ENCODE results near the gene B3GNT8. TPM values are rescaled to one million over a fixed set of nuclear protein-coding genes. Genes with fewer than 3 reads are reported as not detected.
A peak's percentile ranks its signal among the peaks of the same experiment; 100 is the strongest.
"Not testable (repeated sequence)": the region's sequence is repeated elsewhere in the genome, so short reads cannot be mapped to it uniquely, and the experiment has no call there.

The B3GNT8 gene
- total RNA-seq, 1 donor from 2014 or later = 12.4 TPM

- intact Hi-C loops (cut with micrococcal nuclease) = no loop called here
- no peak for ATAC-seq
- DNase-seq = no peak
Measured at GRCh38 chr19:41421973-41422372, 5.2 kb downstream of the B3GNT8 start.

- no peak for ATAC-seq
- no peak for DNase-seq
- intact Hi-C loops (cut with micrococcal nuclease) = no loop called here
Measured at GRCh38 chr19:41421314-41421713, 5.9 kb downstream of the B3GNT8 start.

- intact Hi-C loops (cut with micrococcal nuclease) = no loop called here
- ATAC-seq = peak; percentile 8
Measured at GRCh38 chr19:41420101-41420880, 6.9 kb downstream of the B3GNT8 start.

GRCh38 chr19:41416194-41416674, 10.9 kb downstream of the B3GNT8 start:
- intact Hi-C loops (cut with micrococcal nuclease) = no loop called here
- no peak for DNase-seq
- ATAC-seq = no peak

More at GRCh38 chr19:41420101-41420880, 6.9 kb downstream of the B3GNT8 start:
- no peak for DNase-seq

GRCh38 chr19:41415154-41415571, 12.0 kb downstream of the B3GNT8 start:
- no peak for DNase-seq
- ATAC-seq = no peak
- intact Hi-C loops (cut with micrococcal nuclease) = no loop called here

GRCh38 chr19:41414461-41414860, 12.7 kb downstream of the B3GNT8 start:
- intact Hi-C loops (cut with micrococcal nuclease) = no loop called here
- DNase-seq (no peak), ATAC-seq (no peak)

GRCh38 chr19:41413947-41414346, 13.2 kb downstream of the B3GNT8 start:
- intact Hi-C loops (cut with micrococcal nuclease) = no loop called here
- DNase-seq (no peak), ATAC-seq (no peak)

- DNase-seq (no peak), ATAC-seq (no peak)
- intact Hi-C loops (cut with micrococcal nuclease) = no loop called here
Measured at GRCh38 chr19:41412953-41413352, 14.2 kb downstream of the B3GNT8 start.

- ATAC-seq = peak; percentile 82
- DNase-seq = peak; percentile 87
- intact Hi-C loops (cut with micrococcal nuclease) = no loop called here
Measured at GRCh38 chr19:41411968-41412265, 15.3 kb downstream of the B3GNT8 start.

GRCh38 chr19:41411100-41411967, 15.8 kb downstream of the B3GNT8 start:
- ATAC-seq = peak; percentile 8
- no peak for DNase-seq
- intact Hi-C loops (cut with micrococcal nuclease) = no loop called here

- DNase-seq = no peak
- no peak for ATAC-seq
- intact Hi-C loops (cut with micrococcal nuclease) = no loop called here
Measured at GRCh38 chr19:41410336-41411054, 16.7 kb downstream of the B3GNT8 start.

GRCh38 chr19:41409288-41409687, 17.9 kb downstream of the B3GNT8 start:
- intact Hi-C loops (cut with micrococcal nuclease) = no loop called here
- DNase-seq = no peak
- peak; percentile 78 for ATAC-seq

- ATAC-seq; DNase-seq; intact Hi-C loops (cut with micrococcal nuclease): not testable (repeated sequence)
Measured at GRCh38 chr19:41408846-41409245, 18.3 kb downstream of the B3GNT8 start.

GRCh38 chr19:41408256-41408655, 18.9 kb downstream of the B3GNT8 start:
- ATAC-seq = peak; percentile 18
- intact Hi-C loops (cut with micrococcal nuclease) = no loop called here

GRCh38 chr19:41407271-41407670, 19.9 kb downstream of the B3GNT8 start:
- DNase-seq = peak; percentile 52
- intact Hi-C loops (cut with micrococcal nuclease) = no loop called here
- ATAC-seq = peak; percentile 7

More at GRCh38 chr19:41408256-41408655, 18.9 kb downstream of the B3GNT8 start:
- DNase-seq = no peak

- intact Hi-C loops (cut with micrococcal nuclease) = no loop called here
- DNase-seq (no peak), ATAC-seq (peak; percentile 15)
Measured at GRCh38 chr19:41405776-41406175, 21.4 kb downstream of the B3GNT8 start.

- no peak for DNase-seq
Measured at GRCh38 chr19:41403181-41403970, 23.8 kb downstream of the B3GNT8 start.

GRCh38 chr19:41402010-41402409, 25.2 kb downstream of the B3GNT8 start:
- DNase-seq (no peak), ATAC-seq (no peak)
- intact Hi-C loops (cut with micrococcal nuclease) = no loop called here

More at GRCh38 chr19:41403181-41403970, 23.8 kb downstream of the B3GNT8 start:
- intact Hi-C loops (cut with micrococcal nuclease) = no loop called here
- no peak for ATAC-seq

- ATAC-seq (no peak), DNase-seq (no peak)
- intact Hi-C loops (cut with micrococcal nuclease) = no loop called here
Measured at GRCh38 chr19:41401483-41401882, 25.7 kb downstream of the B3GNT8 start.

Data from left ventricle myocardium superior (tissue), 1 donor.